Kidney (tissue), 14 donors: Measurements from ENCODE around the gene OR52E8. TPM values are rescaled to one million over a fixed set of nuclear protein-coding genes. Genes with fewer than 3 reads are reported as not detected.

ENCODE experiments used
- DNase-seq, 5 donors: peaks; one replicate each; pipeline ENCODE4 v3.0.0-alpha.2; 2013 to 2020
- FAIRE-seq: peaks from 2 replicates; lab custom pipeline; 2012; peaks lifted over from hg19 to GRCh38; lab: Jason Lieb, UNC
- H3K27ac ChIP-seq, 2 donors: one replicate each; pipeline ENCODE4 v1.7.0; 2013; ENCODE audit warnings: low read depth in 2 of 2, low read length in 2 of 2, inconsistent platforms in 1 of 2
- H3K27me3 ChIP-seq: one replicate; pipeline ENCODE4 v1.7.1; 2013; ENCODE audit warnings: low read length, inconsistent platforms; ENCODE audit not compliant: control insufficient read depth, insufficient read depth
- H3K36me3 ChIP-seq, 3 donors: one replicate each; pipeline versions ENCODE4 v1.7.0 to v1.7.1; 2013; ENCODE audit warnings: low read length in 3 of 3, control low read depth in 1 of 3, inconsistent platforms in 1 of 3; ENCODE audit not compliant: insufficient read depth in 3 of 3, control insufficient read depth in 2 of 3
- H3K4me1 ChIP-seq, 3 donors: one replicate each; pipeline versions ENCODE4 v1.7.0 to v1.7.1; 2013; ENCODE audit warnings: low read length in 3 of 3, inconsistent platforms in 1 of 3, low read depth in 1 of 3; ENCODE audit not compliant: control insufficient read depth in 2 of 3, insufficient read depth in 2 of 3
- H3K4me3 ChIP-seq, 3 donors: one replicate each; pipeline versions ENCODE4 v1.7.0 to v1.8.1; 2013; ENCODE audit warnings: low read length in 3 of 3, control low read depth in 1 of 3, inconsistent platforms in 1 of 3
- H3K9ac ChIP-seq, 3 donors: one replicate each; pipeline versions ENCODE4 v1.7.0 to v1.7.1; 2013; ENCODE audit warnings: low read length in 3 of 3, control low read depth in 1 of 3, inconsistent platforms in 1 of 3
- H3K9me3 ChIP-seq, 3 donors: one replicate each; pipeline versions ENCODE4 v1.7.0 to v1.7.1; 2013; ENCODE audit warnings: low read length in 3 of 3, control low read depth in 1 of 3, inconsistent platforms in 1 of 3; ENCODE audit not compliant: control insufficient read depth in 2 of 3, insufficient read depth in 1 of 3
- intact Hi-C: fragments of 100-400 bp; cut with DNase I; formaldehyde crosslinking; loops from one replicate; pipeline ENCODE4 v1.11.1; 2022
- polyA plus RNA-seq: library from polyadenylated mRNA; stranded (reverse); fragments of 350-450 nt; fragmentation: Illumina TruSeq; extraction: RNeasy Lipid Tissue Mini Kit (QIAGEN cat#74804); gene quantifications from one replicate; pipeline ENCODE4 v1.2.3, GENCODE V29; 2014; ENCODE audit warnings: low read depth, low replicate concordance; ENCODE audit not compliant: insufficient read depth
- total RNA-seq: library from RNA; stranded (reverse); fragmentation: NEBNext Ultra II Directional; extraction: Animal tissue kit (Norgen Biotek cat#: 25700); gene quantifications from one replicate; pipeline ENCODE4 v1.2.1, GENCODE V29; 2021
- TF ChIP-seq, protein P1 (sequence below): IDR thresholded peaks from 3 replicates; pipeline ENCODE4 v1.5.1; 2012; ENCODE audit warnings: mild to moderate bottlenecking, moderate library complexity, borderline replicate concordance; ENCODE audit not compliant: insufficient read depth; ENCODE audit errors: extremely low read depth
- donor health status: control.
- donor health status: control.
- donor health status: control.
- donor health status: control.
- donor health status: control.
- donor health status: DM: yes; HTN: yes; CAD: no.
- donor health status: Normal renal cell carcinoma (clear cell type).

The OR52E8 gene
- total and polyA plus RNA-seq, 2 donors from 2014 or later: 0.25 TPM; not detected in 1

GRCh38 chr11:5880329-5880728 is 22.8 kb upstream of the OR52E8 start, which contains the start of gene OR52E4:
TSS of gene OR52E4 (plus strand) at chr11:5880629. CDS start at chr11:5884293, 3,664 bp downstream.
- no peak within 1 kb of the TSS for H3K27ac ChIP-seq
- FAIRE-seq: no peak
- no peak within 1 kb of the TSS for H3K4me3 ChIP-seq

GRCh38 chr11:5878564-5878963 is 21.1 kb upstream of the OR52E8 start:
- no peaks in the 10 kb centered on the region for H3K27me3 ChIP-seq
- FAIRE-seq: no peak

More at GRCh38 chr11:5880329-5880728, 22.8 kb upstream of the OR52E8 start, which contains the start of gene OR52E4:
- Histone ChIP-seq H3K9ac (no peak within 1 kb of the TSS), H3K27me3 (no peaks in the 10 kb centered on the region), H3K36me3 (no peaks in the 10 kb centered on the region), H3K9me3 (no peaks in the 10 kb centered on the region), H3K4me1 (no peaks in the 10 kb centered on the region)
- intact Hi-C loops: no loop called here
- DNase-seq: no peak
- TF ChIP-seq, protein P1, sequence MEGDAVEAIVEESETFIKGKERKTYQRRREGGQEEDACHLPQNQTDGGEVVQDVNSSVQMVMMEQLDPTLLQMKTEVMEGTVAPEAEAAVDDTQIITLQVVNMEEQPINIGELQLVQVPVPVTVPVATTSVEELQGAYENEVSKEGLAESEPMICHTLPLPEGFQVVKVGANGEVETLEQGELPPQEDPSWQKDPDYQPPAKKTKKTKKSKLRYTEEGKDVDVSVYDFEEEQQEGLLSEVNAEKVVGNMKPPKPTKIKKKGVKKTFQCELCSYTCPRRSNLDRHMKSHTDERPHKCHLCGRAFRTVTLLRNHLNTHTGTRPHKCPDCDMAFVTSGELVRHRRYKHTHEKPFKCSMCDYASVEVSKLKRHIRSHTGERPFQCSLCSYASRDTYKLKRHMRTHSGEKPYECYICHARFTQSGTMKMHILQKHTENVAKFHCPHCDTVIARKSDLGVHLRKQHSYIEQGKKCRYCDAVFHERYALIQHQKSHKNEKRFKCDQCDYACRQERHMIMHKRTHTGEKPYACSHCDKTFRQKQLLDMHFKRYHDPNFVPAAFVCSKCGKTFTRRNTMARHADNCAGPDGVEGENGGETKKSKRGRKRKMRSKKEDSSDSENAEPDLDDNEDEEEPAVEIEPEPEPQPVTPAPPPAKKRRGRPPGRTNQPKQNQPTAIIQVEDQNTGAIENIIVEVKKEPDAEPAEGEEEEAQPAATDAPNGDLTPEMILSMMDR: no peak

DNA sequence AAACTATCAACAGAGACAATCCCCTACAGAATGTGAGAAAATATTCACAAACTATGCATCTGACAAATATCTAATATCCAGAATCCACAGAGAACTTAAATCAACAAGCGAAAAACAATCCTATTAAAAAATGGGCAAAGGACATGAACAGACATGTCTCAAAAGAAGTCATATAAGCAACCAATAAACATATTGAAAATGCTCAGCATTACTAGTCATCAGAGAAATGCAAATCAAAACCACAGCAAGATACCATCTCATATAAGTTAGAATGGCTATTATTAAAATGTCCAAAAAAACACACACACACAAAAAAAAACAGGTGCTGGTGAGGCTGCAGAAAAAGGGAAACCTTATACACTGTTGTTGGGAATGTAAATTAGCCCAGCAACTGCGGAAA is 8.3 kb upstream of the OR52E8 start:
- H3K9me3 ChIP-seq: no peaks in the 10 kb centered on the region
- no peak overlapping the region for H3K4me3 ChIP-seq
- DNase-seq: no peak
- TF ChIP-seq, protein P1: no peak
- no peak for FAIRE-seq
- H3K27ac ChIP-seq: no peak overlapping the region
- no peaks in the 10 kb centered on the region for H3K36me3 ChIP-seq
- H3K27me3 ChIP-seq: no peaks in the 10 kb centered on the region
- no peaks in the 10 kb centered on the region for H3K4me1 ChIP-seq
- H3K9ac ChIP-seq: no peak overlapping the region
- intact Hi-C loops: no loop called here

More at GRCh38 chr11:5878564-5878963, 21.1 kb upstream of the OR52E8 start:
- H3K9ac ChIP-seq: no peak overlapping the region
- H3K36me3 ChIP-seq: no peaks in the 10 kb centered on the region
- H3K4me1 ChIP-seq: no peaks in the 10 kb centered on the region
- TF ChIP-seq, protein P1: no peak
- no peak for DNase-seq
- H3K4me3 ChIP-seq: no peak overlapping the region
- intact Hi-C loops: no loop called here
- no peak overlapping the region for H3K27ac ChIP-seq
- H3K9me3 ChIP-seq: no peaks in the 10 kb centered on the region

- DNase-seq (no peak), FAIRE-seq (no peak)
- Histone ChIP-seq H3K9me3 (peaks cover 0 to 6% (median 3%) of the 10 kb centered on the region in 3 donors), H3K4me3 (no peak overlapping the region), H3K4me1 (no peaks in the 10 kb centered on the region), H3K36me3 (no peaks in the 10 kb centered on the region), H3K27ac (no peak overlapping the region), H3K27me3 (no peaks in the 10 kb centered on the region), H3K9ac (no peak overlapping the region)
- TF ChIP-seq, protein P1: no peak
- intact Hi-C loops: no loop called here
Observed at GRCh38 chr11:5851002-5851401, 6.5 kb downstream of the OR52E8 start.
